ENCODE data around the gene RASSF4.
A peak's percentile ranks its signal among the peaks of the same experiment; 100 is the strongest.

The RASSF4 gene

DNA sequence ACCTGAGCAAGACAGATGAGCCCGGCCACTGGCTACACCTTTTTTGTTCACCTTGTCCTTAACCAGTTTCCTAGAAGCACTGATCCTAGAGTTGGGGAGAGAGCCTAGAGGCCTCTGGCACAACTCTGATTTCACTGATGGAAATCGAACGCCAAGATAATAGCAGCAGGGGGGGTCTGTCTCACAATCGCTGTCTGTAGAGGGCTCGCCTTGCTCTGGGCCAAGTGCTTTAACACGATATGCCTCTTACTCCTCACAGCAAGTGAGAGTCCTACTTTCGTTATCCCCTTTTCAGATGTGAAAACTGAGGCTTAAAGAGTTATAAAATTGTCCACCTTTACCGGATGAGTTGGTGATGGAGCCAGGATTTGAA, 472 bp downstream of the RASSF4 start:
- no peak for DNase-seq (ENCODE audit: low read depth)
- TF ChIP-seq, protein P1, sequence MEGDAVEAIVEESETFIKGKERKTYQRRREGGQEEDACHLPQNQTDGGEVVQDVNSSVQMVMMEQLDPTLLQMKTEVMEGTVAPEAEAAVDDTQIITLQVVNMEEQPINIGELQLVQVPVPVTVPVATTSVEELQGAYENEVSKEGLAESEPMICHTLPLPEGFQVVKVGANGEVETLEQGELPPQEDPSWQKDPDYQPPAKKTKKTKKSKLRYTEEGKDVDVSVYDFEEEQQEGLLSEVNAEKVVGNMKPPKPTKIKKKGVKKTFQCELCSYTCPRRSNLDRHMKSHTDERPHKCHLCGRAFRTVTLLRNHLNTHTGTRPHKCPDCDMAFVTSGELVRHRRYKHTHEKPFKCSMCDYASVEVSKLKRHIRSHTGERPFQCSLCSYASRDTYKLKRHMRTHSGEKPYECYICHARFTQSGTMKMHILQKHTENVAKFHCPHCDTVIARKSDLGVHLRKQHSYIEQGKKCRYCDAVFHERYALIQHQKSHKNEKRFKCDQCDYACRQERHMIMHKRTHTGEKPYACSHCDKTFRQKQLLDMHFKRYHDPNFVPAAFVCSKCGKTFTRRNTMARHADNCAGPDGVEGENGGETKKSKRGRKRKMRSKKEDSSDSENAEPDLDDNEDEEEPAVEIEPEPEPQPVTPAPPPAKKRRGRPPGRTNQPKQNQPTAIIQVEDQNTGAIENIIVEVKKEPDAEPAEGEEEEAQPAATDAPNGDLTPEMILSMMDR (IDR thresholded peaks at IDR 0.05; ENCODE audit: low read length, missing control alignments): no peak
- peak overlapping the region; percentile 81 for H3K4me3 ChIP-seq (replicated peaks; ENCODE audit: low read depth, low read length)

DNA sequence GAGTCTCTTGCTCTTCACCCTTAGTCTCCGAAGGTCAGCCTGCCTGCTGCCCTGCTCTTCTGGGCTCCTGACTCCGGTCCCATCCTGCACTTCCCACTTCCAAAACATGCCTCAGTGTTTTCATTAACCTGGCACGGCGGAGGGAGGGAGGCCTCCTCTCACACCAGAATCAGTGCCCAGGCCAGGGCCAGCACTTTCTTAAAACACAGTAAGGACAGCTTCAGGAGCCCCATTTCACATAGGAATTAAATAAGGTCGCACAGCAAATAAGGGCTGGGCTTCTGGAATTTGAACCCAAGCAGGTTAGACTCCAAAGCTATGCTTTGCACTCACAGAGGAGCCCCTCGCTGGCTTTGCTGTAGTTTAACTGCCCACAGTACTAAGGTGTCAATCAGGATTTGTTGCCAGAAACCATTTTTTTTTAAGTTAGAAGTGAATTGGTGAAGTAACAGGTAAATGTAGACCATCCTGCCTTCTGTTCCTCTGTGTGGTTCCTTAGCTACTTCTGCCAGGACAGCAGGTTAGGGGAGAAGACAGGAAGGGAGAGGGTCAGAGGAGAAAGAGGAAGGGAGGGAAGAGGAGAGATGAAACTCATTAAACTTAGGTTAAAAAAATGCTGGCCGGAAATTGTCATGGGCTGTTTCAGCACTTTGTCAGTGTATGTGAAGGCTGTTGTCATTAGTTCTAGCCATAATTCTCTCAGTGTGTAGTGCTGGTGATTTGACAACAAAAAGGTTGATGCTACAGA, 1.1 kb downstream of the RASSF4 start:
- H3K4me3 ChIP-seq (replicated peaks; ENCODE audit: low read depth, low read length): peak overlapping the region; percentile 81
- no peak for DNase-seq (ENCODE audit: low read depth)
- TF ChIP-seq, protein P1 (IDR thresholded peaks at IDR 0.05; ENCODE audit: low read length, missing control alignments): no peak

DNA sequence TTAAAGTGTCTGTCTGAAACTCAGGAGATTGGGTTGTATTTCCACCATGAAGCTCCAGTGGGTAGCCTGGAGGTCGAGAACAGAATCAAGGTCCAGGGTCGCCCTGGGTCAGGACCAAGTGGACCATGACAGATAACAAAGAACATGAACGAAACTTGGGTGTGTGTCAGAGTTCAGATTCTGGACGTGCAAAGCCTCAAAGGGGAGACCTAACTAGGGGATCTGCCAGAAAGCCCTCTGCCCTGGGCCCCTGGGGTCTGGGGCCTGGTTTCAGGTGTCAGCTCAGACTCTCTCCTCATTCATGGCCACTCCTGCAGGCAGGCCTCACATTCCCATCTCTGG, 1.6 kb downstream of the RASSF4 start:
- no peak overlapping the region for H3K4me3 ChIP-seq (replicated peaks; ENCODE audit: low read depth, low read length)
- TF ChIP-seq, protein P1 (IDR thresholded peaks at IDR 0.05; ENCODE audit: low read length, missing control alignments): no peak

DNA sequence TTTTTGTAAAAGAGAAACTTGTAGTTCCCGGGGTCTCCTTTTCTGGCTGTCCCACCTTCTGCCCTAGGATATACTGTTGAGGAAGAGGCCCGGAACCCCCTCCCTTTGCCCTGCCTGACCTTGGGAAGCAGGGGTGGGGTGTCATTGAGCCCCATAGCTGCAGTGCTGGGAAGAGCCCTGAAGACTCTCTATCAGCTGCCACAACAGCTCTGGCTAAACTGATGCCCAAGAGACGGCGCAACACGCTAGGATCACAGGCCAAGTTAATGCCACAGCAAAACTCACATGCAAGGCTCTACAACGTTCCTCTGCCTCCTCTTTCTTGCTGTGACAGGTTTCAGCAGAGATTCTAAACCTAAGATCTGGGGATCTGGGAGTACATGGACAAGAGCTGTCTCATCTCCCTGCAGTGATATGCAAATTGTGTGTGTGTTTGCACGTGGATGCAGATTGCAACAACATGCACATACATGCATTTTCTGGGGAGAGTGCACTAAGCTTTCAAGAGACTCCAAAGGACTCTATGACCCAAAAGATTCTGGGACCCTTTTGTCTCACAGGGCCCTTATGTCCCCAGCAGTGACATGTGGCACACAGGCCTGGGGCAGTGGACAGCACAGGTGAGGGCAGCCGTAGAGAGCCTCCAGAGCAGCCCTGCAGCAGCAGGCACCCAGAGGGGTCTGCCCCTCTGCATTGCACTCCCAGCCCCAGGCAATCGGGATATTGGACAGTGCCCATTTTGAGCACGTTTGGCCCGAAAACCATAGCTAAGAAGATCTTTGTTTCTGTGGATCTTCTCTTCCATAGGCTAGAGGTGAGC, 2.5 kb downstream of the RASSF4 start:
- TF ChIP-seq, protein P1 (IDR thresholded peaks at IDR 0.05; ENCODE audit: low read length, missing control alignments): no peak
- no peak for DNase-seq (ENCODE audit: low read depth)
- H3K4me3 ChIP-seq (replicated peaks; ENCODE audit: low read depth, low read length): no peak overlapping the region

More for the DNA sequence above, 1.6 kb downstream of the RASSF4 start:
- DNase-seq (ENCODE audit: low read depth): no peak

DNA sequence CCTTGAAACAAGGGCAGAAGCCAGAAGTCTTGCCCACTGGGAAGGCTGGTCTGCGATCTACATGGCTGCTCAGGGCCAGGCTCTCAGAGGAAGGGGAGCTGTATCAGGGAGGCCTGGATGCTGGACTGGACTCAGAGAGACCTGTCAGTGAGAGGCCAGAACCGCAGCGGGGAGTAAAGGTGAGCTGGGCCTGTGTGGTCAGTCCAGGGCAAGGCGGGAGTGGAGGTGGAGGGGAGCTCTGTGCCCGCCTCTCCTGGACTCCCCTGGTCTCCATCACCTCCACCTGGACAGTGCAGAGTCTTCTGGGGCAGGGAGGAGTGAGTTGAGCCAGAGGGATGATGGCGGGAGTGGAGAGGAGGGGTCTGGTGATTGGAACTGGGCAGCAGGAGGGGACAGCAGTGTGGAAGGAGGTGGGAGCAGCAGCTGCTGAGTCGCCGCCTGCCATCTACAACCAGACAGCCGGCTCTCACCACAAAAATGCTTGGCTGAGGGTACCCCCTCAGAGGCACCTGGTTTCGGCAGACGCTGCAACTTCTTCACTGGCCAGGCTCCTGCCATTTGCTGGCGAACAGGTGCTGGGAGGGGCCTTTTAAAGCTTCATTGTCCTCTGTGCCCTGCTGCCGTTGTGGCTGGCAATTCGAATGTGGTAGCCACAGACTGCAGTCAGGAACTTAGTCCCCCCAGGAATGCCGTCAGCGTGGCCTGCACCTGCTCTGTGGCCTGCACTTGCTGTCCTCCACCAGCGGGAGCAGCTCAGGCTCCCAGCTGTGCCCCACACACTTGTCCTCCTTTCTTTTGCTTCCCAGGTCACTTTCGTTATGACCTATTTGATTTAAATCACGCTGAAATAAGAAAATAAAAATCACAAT, 3.5 kb downstream of the RASSF4 start:
- TF ChIP-seq, protein P1 (IDR thresholded peaks at IDR 0.05; ENCODE audit: low read length, missing control alignments): peak; percentile 13
- DNase-seq (ENCODE audit: low read depth): no peak
- H3K4me3 ChIP-seq (replicated peaks; ENCODE audit: low read depth, low read length): no peak overlapping the region

DNA sequence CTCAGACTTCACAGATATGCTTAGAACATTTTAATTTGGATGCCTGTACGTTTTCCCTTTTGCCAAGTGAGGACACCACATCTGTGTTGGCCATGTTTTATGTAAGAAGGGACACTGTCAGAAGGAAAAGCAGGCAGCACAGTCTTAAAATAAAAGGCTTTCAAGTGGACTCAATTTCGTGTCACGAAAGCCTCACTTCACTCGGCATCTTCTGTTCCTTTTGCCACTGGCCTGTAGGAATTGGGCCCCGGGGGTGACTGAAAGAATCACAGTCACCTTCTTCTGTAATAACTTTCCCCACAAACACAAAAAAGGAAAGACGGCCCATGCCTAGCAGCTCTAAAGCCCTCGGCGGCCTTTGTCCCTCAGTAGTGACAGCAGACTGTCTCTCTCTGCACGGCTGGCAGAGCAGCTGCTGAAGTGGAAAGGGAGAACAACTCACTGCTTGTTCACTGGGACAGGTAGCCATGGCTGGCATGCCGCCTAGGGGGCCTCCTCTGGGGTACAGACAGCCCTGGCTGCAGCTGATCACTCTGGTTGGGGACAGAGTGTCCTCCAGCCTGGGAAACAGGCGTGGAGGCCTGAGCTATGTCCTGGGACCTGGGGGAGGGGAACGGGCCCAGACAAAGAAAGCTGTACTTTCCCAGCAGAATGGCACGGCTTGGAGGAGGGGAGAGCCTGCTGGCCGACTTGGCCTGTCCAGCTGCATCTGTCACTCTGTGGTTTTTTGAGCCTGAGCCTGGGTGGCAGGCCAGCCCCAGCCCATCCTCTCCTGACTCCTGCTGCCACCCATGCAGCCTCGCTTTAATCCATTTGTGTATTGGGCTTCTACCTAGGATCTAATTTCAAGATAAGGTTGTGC, 4.4 kb downstream of the RASSF4 start:
- TF ChIP-seq, protein P1 (IDR thresholded peaks at IDR 0.05; ENCODE audit: low read length, missing control alignments): no peak
- no peak for DNase-seq (ENCODE audit: low read depth)
- no peak overlapping the region for H3K4me3 ChIP-seq (replicated peaks; ENCODE audit: low read depth, low read length)

Measured in fibroblast of pulmonary artery (primary cell).